ENCODE measurements around the gene ITPRIPL1. TPM values are rescaled to one million over a fixed set of nuclear protein-coding genes. Genes with fewer than 3 reads are reported as not detected.

The ITPRIPL1 gene
- polyA plus RNA-seq, 2 donors: 0.84 to 1.4 TPM

DNA sequence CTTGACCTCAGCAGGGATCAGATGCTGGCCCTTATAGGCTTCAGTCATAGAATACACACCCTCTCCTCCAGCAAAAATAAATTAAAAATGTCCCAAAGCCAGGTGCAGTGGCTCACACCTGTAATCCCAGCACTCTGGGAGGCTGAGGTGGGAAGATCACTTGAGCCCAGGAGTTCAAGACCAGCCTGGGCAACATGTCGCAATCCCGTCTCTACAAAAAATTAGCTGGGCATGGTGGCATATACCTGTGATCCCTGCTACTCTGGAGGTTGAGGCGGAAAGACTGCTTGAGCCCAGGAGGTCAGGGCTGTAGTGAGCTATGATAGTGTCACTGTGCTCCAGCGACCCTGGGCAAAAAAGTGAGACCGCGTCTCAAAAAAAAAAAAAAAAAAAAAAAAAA is 4.8 kb downstream of the ITPRIPL1 start:
- WGBS, 2 donors: 90 to 95% methylated on average over 4 to 6 of the region's 6 CpGs
- peaks cover 0 to 3% of the 10 kb centered on the region in 2 donors for H3K36me3 ChIP-seq (ENCODE audit: control insufficient read depth in 2 of 2, insufficient read depth in 2 of 2, low read length in 1 of 2)
- no peaks in the 10 kb centered on the region for H3K27me3 ChIP-seq (ENCODE audit: control insufficient read depth in 1 of 2, insufficient read depth in 2 of 2, low read length in 2 of 2)
- no peaks in the 10 kb centered on the region for H3K9me3 ChIP-seq (ENCODE audit: control insufficient read depth in 2 of 2, insufficient read depth in 1 of 2, low read depth in 1 of 2, low read length in 1 of 2)
- H3K4me1 ChIP-seq (ENCODE audit: control insufficient read depth in 2 of 2, insufficient read depth in 2 of 2, low read length in 1 of 2): peaks cover 0 to 6% of the 10 kb centered on the region in 2 donors
- H3K27ac ChIP-seq (ENCODE audit: low read depth in 2 of 2, low read length in 1 of 2): no peak overlapping the region
- no peak overlapping the region for H3K4me3 ChIP-seq (ENCODE audit: low read depth in 1 of 2, low read length in 2 of 2)

DNA sequence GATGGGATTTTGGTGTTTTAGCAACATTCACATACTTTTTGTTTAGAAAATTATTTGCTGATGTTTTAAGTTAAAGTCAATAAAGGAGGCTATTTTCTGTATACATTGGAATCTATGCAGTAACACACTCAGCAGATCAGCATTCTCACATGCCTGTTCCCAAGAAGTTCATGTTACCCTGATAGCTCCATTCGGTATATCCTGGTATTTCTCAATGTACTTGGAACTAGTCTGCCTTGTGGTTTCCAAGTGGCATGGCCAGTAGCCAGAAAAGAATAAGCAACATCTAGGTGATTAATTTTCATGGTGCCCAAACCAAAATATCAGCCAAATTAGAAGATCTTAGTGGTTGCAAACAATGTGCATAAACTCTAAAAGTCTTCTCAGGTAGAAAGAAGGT is 5.3 kb downstream of the ITPRIPL1 start:
- Histone ChIP-seq H3K27me3 (ENCODE audit: control insufficient read depth in 1 of 2, insufficient read depth in 2 of 2, low read length in 2 of 2) (no peaks in the 10 kb centered on the region), H3K36me3 (ENCODE audit: control insufficient read depth in 2 of 2, insufficient read depth in 2 of 2, low read length in 1 of 2) (peaks cover 0 to 3% of the 10 kb centered on the region in 2 donors), H3K4me1 (ENCODE audit: control insufficient read depth in 2 of 2, insufficient read depth in 2 of 2, low read length in 1 of 2) (peaks cover 0 to 6% of the 10 kb centered on the region in 2 donors), H3K9me3 (ENCODE audit: control insufficient read depth in 2 of 2, insufficient read depth in 1 of 2, low read depth in 1 of 2, low read length in 1 of 2) (no peaks in the 10 kb centered on the region), H3K27ac (ENCODE audit: low read depth in 2 of 2, low read length in 1 of 2) (no peak overlapping the region), H3K4me3 (ENCODE audit: low read depth in 1 of 2, low read length in 2 of 2) (no peak overlapping the region)
- 27 to 42% methylated on average over 1 of the region's 1 CpG for WGBS, 2 donors

DNA sequence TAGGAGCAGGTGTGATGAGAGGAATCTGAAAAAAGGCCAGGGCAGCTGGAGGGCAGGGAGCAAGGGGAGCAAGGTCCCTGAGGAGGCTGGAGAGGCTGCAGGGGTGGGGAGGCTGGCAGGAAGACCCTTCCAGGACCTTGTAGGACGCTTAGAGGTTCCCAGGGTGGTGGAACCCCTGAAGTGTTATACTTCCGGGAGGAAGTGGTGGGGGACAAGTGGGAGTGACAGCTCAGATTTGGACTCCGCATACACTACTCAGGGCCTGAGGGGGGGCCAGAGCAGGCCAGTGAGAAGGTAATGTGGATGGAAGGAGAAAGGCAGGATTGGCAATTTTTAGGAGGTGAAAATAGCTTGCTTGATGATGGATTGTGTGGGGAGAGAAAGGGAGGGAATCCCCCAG is 8.6 kb downstream of the ITPRIPL1 start:
- H3K4me1 ChIP-seq (ENCODE audit: control insufficient read depth in 2 of 2, insufficient read depth in 2 of 2, low read length in 1 of 2): peaks cover 0 to 3% of the 10 kb centered on the region in 2 donors
- H3K9me3 ChIP-seq (ENCODE audit: control insufficient read depth in 2 of 2, insufficient read depth in 1 of 2, low read depth in 1 of 2, low read length in 1 of 2): no peaks in the 10 kb centered on the region
- H3K27ac ChIP-seq (ENCODE audit: low read depth in 2 of 2, low read length in 1 of 2): no peak overlapping the region
- no peaks in the 10 kb centered on the region for H3K36me3 ChIP-seq (ENCODE audit: control insufficient read depth in 2 of 2, insufficient read depth in 2 of 2, low read length in 1 of 2)
- 83 to 85% methylated on average over 3 of the region's 3 CpGs for WGBS, 2 donors
- H3K4me3 ChIP-seq (ENCODE audit: low read depth in 1 of 2, low read length in 2 of 2): no peak overlapping the region
- no peaks in the 10 kb centered on the region for H3K27me3 ChIP-seq (ENCODE audit: control insufficient read depth in 1 of 2, insufficient read depth in 2 of 2, low read length in 2 of 2)

DNA sequence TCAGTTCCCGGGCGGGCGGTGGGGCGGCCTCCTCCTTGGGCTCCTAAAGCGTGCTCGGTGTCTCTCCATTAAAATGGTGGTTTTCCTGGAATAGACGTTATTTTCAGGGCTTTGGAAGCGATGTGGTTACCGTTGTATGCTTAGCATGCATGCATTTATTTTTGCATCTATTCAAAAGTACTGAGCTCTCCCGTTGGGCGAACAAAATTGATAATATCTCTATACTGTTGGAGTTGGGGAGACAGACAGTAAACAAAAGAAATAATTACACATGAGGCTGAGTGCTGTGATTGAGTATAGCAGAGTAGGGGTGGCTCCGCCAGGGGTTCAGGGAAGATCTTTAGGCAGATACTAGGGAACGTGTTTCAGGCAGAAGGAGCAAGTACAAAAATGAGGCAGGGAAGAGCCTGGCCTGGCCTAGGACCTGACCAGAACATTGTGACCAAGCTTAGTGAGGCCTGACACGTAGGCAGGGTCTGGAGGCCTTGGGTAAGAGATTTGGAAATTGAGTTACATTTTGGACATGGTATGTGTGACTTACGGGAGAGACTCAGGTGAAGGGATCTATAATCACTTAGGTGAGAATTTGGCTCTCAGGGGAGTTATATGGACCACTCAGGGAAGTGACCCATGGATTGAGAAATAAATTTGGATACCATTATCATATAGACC is 11.1 kb downstream of the ITPRIPL1 start:
- no peaks in the 10 kb centered on the region for H3K9me3 ChIP-seq (ENCODE audit: control insufficient read depth in 2 of 2, insufficient read depth in 1 of 2, low read depth in 1 of 2, low read length in 1 of 2)
- peak overlapping the region in 1 of 2 donors; percentile 96 for H3K27ac ChIP-seq (ENCODE audit: low read depth in 2 of 2, low read length in 1 of 2)
- peak overlapping the region; percentile 53 to 74 for H3K4me3 ChIP-seq (ENCODE audit: low read depth in 1 of 2, low read length in 2 of 2)
- H3K27me3 ChIP-seq (ENCODE audit: control insufficient read depth in 1 of 2, insufficient read depth in 2 of 2, low read length in 2 of 2): no peaks in the 10 kb centered on the region
- peaks cover 0 to 3% of the 10 kb centered on the region in 2 donors for H3K4me1 ChIP-seq (ENCODE audit: control insufficient read depth in 2 of 2, insufficient read depth in 2 of 2, low read length in 1 of 2)
- 14 to 16% methylated on average over 15 of the region's 15 CpGs for WGBS, 2 donors
- H3K36me3 ChIP-seq (ENCODE audit: control insufficient read depth in 2 of 2, insufficient read depth in 2 of 2, low read length in 1 of 2): no peaks in the 10 kb centered on the region

DNA sequence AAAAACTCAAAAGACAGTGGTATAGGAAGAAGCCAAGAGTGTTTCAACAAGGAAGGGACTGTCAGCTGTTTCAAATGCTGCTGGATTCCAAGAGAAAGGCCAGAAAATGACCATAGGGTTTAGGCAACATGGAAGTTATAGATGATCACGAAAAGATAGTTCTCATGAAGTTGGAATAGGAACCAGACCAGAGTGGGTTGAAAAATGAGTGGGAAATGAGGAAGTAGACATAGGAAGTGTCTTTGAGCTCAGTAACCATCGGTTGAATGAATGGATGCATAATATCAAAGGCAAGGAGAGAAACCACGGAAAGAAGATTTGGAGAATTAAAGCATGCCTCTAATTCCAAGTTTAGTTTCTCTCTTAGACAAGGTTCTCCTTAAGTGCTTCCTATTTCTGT is 11.8 kb downstream of the ITPRIPL1 start:
- H3K27me3 ChIP-seq (ENCODE audit: control insufficient read depth in 1 of 2, insufficient read depth in 2 of 2, low read length in 2 of 2): no peaks in the 10 kb centered on the region
- H3K4me3 ChIP-seq (ENCODE audit: low read depth in 1 of 2, low read length in 2 of 2): no peak overlapping the region
- H3K4me1 ChIP-seq (ENCODE audit: control insufficient read depth in 2 of 2, insufficient read depth in 2 of 2, low read length in 1 of 2): peaks cover 0 to 3% of the 10 kb centered on the region in 2 donors
- H3K9me3 ChIP-seq (ENCODE audit: control insufficient read depth in 2 of 2, insufficient read depth in 1 of 2, low read depth in 1 of 2, low read length in 1 of 2): no peaks in the 10 kb centered on the region
- 84 to 87% methylated on average over 3 of the region's 3 CpGs for WGBS, 2 donors
- H3K27ac ChIP-seq (ENCODE audit: low read depth in 2 of 2, low read length in 1 of 2): no peak overlapping the region
- no peaks in the 10 kb centered on the region for H3K36me3 ChIP-seq (ENCODE audit: control insufficient read depth in 2 of 2, insufficient read depth in 2 of 2, low read length in 1 of 2)

DNA sequence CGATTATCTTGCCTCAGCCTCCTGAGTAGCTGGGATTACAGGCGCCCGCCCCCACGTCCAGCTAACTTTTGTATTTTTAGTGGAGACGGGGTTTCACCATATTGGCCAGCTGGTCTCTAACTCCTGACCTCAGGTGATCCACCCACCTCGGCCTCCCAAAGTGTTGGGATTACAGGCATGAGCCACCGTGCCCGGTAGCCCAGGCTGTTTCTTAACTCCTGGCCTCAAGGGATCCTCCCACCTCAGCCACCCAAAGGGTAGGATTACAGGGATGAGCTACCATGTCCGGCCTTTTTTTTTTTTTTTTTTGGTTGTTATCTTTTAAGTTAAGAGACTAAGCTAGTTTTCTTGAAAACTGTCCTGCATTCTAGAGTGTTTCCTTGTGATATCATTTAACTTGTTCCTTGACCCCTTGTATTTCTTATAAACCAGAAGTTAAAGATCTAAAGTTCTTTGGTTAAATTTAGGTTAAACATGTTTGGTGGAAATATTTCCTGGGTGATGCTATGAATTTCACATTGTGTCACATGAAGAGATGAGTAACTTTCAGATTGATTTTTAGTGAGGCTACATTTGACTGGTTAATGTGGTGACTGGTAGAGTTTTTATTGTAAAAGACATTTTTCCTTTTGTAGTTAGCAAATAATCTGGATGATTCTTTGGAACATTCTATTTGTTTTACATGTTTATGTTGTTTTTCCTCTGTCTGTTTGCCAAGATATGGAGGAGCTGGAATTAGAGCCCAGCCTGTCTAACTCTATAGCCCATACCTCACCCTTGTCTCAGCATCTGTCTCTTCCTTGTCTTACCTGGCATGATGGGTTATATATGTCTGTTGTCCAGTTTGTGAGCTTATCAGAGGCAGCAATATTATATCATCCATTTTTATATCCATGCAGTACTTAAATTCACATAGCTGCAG is 15.6 kb downstream of the ITPRIPL1 start:
- Histone ChIP-seq H3K4me3 (ENCODE audit: low read depth in 1 of 2, low read length in 2 of 2) (no peak overlapping the region), H3K27ac (ENCODE audit: low read depth in 2 of 2, low read length in 1 of 2) (no peak overlapping the region), H3K27me3 (ENCODE audit: control insufficient read depth in 1 of 2, insufficient read depth in 2 of 2, low read length in 2 of 2) (no peaks in the 10 kb centered on the region), H3K9me3 (ENCODE audit: control insufficient read depth in 2 of 2, insufficient read depth in 1 of 2, low read depth in 1 of 2, low read length in 1 of 2) (no peaks in the 10 kb centered on the region), H3K36me3 (ENCODE audit: control insufficient read depth in 2 of 2, insufficient read depth in 2 of 2, low read length in 1 of 2) (no peaks in the 10 kb centered on the region), H3K4me1 (ENCODE audit: control insufficient read depth in 2 of 2, insufficient read depth in 2 of 2, low read length in 1 of 2) (peaks cover 0 to 3% of the 10 kb centered on the region in 2 donors)
- 88 to 91% methylated on average over 9 of the region's 9 CpGs for WGBS, 2 donors

DNA sequence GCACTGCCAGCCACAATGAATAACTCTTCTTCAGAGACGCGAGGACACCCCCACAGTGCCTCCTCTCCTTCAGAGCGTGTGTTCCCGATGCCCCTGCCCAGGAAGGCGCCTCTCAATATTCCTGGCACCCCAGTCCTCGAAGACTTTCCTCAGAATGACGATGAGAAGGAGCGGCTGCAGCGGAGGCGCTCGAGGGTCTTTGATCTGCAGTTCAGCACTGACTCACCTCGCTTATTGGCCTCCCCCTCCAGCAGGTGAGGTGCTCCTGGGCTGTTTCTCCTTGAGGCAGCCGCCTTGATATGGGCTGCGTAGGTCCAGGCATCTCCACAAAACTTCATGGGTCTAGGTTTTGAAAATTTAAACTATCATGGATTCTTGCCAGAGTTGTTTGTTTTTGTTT is 16.5 kb downstream of the ITPRIPL1 start:
- Histone ChIP-seq H3K4me1 (ENCODE audit: control insufficient read depth in 2 of 2, insufficient read depth in 2 of 2, low read length in 1 of 2) (no peaks in the 10 kb centered on the region), H3K27me3 (ENCODE audit: control insufficient read depth in 1 of 2, insufficient read depth in 2 of 2, low read length in 2 of 2) (no peaks in the 10 kb centered on the region), H3K4me3 (ENCODE audit: low read depth in 1 of 2, low read length in 2 of 2) (no peak overlapping the region), H3K27ac (ENCODE audit: low read depth in 2 of 2, low read length in 1 of 2) (no peak overlapping the region), H3K36me3 (ENCODE audit: control insufficient read depth in 2 of 2, insufficient read depth in 2 of 2, low read length in 1 of 2) (peaks cover 0 to 2% of the 10 kb centered on the region in 2 donors), H3K9me3 (ENCODE audit: control insufficient read depth in 2 of 2, insufficient read depth in 1 of 2, low read depth in 1 of 2, low read length in 1 of 2) (no peaks in the 10 kb centered on the region)
- 87 to 92% methylated on average over 14 of the region's 14 CpGs for WGBS, 2 donors

DNA sequence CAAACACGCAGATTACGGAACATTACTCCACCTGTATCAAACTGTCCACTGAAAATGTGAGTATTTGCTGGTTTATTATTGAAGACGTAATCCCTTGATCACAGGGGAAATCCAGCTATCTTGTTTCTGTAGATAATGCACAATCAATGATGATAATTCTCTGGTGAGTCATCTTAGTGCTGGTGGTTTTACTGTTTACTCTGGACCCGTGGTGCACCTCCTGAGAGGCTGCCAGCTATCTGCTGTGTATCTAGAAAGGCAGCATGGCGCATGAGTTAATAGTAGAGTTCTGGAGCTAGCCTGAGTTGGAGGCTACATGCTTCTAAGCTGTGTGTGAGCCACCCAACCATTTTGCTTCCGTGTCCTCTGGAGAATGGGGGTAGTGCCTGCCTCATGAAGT is 17.0 kb downstream of the ITPRIPL1 start:
- H3K27ac ChIP-seq (ENCODE audit: low read depth in 2 of 2, low read length in 1 of 2): peak overlapping the region in 1 of 2 donors; percentile 25
- WGBS, 2 donors: 66 to 72% methylated on average over 6 of the region's 6 CpGs
- no peaks in the 10 kb centered on the region for H3K4me1 ChIP-seq (ENCODE audit: control insufficient read depth in 2 of 2, insufficient read depth in 2 of 2, low read length in 1 of 2)
- H3K36me3 ChIP-seq (ENCODE audit: control insufficient read depth in 2 of 2, insufficient read depth in 2 of 2, low read length in 1 of 2): peaks cover 0 to 2% of the 10 kb centered on the region in 2 donors
- H3K9me3 ChIP-seq (ENCODE audit: control insufficient read depth in 2 of 2, insufficient read depth in 1 of 2, low read depth in 1 of 2, low read length in 1 of 2): no peaks in the 10 kb centered on the region
- no peak overlapping the region for H3K4me3 ChIP-seq (ENCODE audit: low read depth in 1 of 2, low read length in 2 of 2)
- no peaks in the 10 kb centered on the region for H3K27me3 ChIP-seq (ENCODE audit: control insufficient read depth in 1 of 2, insufficient read depth in 2 of 2, low read length in 2 of 2)

DNA sequence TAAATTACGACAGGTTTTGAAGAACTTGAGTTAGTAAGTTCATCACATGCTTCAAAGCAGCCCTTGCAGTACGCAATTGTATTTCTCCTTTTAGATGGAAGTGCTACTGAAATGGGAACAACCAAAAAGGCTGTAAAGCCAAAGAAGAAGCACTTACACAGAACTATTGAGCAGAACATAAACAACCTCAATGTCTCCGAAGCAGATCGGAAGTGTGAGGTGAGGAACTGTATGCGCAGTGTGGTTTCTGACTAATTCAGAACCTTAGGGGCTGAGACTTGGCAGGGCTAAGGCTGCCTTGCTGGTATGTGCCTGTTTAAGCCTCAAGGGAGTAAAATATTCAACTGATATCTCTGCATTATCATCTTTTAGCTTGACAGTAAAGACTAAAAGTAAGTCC is 18.9 kb downstream of the ITPRIPL1 start:
- H3K27ac ChIP-seq (ENCODE audit: low read depth in 2 of 2, low read length in 1 of 2): peak overlapping the region in 1 of 2 donors; percentile 28
- peaks cover 0 to 6% of the 10 kb centered on the region in 2 donors for H3K36me3 ChIP-seq (ENCODE audit: control insufficient read depth in 2 of 2, insufficient read depth in 2 of 2, low read length in 1 of 2)
- no peaks in the 10 kb centered on the region for H3K4me1 ChIP-seq (ENCODE audit: control insufficient read depth in 2 of 2, insufficient read depth in 2 of 2, low read length in 1 of 2)
- 79 to 85% methylated on average over 5 of the region's 5 CpGs for WGBS, 2 donors
- no peaks in the 10 kb centered on the region for H3K27me3 ChIP-seq (ENCODE audit: control insufficient read depth in 1 of 2, insufficient read depth in 2 of 2, low read length in 2 of 2)
- H3K9me3 ChIP-seq (ENCODE audit: control insufficient read depth in 2 of 2, insufficient read depth in 1 of 2, low read depth in 1 of 2, low read length in 1 of 2): no peaks in the 10 kb centered on the region
- H3K4me3 ChIP-seq (ENCODE audit: low read depth in 1 of 2, low read length in 2 of 2): no peak overlapping the region

Data from esophagus (tissue), 2 donors.